ENCODE results near the gene WDR19.

DNA sequence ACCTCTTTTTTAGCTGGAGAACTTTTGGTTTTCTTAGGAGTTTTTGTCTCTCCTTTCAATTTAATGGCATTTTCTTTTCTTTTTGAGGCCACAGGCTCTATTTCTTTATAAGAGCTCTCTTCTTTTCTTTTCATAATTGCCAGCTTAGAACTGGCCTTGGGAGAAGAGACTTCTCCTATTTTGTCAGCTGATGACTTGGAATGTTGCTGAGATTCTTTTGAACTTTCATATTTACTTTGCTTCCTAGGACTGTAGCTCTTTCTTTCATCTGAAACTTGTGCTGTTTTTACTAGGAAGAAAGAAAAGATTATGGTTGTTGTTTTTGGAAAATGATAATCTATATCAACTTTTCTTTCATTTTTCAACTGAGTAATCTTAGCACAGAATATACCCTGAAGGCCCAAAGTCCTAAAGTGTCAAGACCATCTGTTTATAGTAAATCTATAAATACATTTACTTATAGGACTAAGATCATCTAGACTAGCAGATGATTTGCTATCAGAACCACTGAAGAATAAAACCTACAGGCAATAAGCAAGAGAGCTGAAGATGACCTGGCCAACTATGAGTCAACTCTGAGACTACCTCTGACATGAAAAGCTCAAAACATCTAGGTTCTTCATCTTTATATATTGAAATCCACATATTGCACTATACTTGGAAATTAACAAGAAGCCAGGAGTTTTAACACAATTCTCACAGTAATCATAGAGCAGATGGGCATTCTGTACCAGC, 138.2 kb downstream of the WDR19 start:
- TF ChIP-seq, protein P1, sequence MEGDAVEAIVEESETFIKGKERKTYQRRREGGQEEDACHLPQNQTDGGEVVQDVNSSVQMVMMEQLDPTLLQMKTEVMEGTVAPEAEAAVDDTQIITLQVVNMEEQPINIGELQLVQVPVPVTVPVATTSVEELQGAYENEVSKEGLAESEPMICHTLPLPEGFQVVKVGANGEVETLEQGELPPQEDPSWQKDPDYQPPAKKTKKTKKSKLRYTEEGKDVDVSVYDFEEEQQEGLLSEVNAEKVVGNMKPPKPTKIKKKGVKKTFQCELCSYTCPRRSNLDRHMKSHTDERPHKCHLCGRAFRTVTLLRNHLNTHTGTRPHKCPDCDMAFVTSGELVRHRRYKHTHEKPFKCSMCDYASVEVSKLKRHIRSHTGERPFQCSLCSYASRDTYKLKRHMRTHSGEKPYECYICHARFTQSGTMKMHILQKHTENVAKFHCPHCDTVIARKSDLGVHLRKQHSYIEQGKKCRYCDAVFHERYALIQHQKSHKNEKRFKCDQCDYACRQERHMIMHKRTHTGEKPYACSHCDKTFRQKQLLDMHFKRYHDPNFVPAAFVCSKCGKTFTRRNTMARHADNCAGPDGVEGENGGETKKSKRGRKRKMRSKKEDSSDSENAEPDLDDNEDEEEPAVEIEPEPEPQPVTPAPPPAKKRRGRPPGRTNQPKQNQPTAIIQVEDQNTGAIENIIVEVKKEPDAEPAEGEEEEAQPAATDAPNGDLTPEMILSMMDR (IDR thresholded peaks at IDR 0.05 in 4 of 5, conservative IDR thresholded peaks at IDR 0.05 in 1 of 5), result no peak
- TF ChIP-seq POLR2A (IDR thresholded peaks at IDR 0.05), result no peak

All from gastrocnemius medialis (tissue), 4 donors.